Activated CD8-positive, alpha-beta T cell treated with anti-CD3 and anti-CD28 coated beads for 36 hours (primary cell): ENCODE data around the gene FBXO3. TPM values are rescaled to one million over a fixed set of nuclear protein-coding genes. Genes with fewer than 3 reads are reported as not detected.
A peak's percentile ranks its signal among the peaks of the same experiment; 100 is the strongest.

Experiments used
- ATAC-seq: fragments of 200-7000 bp; cut with Tn5 transposase; one replicate; pipeline ENCODE4 v1.10.0; 2021; ENCODE audit warnings: mild to moderate bottlenecking, moderate library complexity
- CTCF ChIA-PET: fragments of 350-600 bp; sonication (Branson Sonifier 250); formaldehyde crosslinking; loops from one replicate; lab custom pipeline; 2021; ENCODE audit warnings: antibody characterized with exemption; lab: Charles Lee
- POLR2A ChIA-PET: fragments of 350-600 bp; sonication (Branson Sonifier 250); formaldehyde crosslinking; loops from one replicate; lab custom pipeline; 2021; ENCODE audit warnings: antibody characterized with exemption; lab: Charles Lee
- DNase-seq: peaks from one replicate; pipeline ENCODE4 v3.0.0-alpha.2; 2020
- H3K27ac Mint-ChIP-seq: one replicate; pipeline ENCODE4 v1.8.0; 2021; ENCODE audit warnings: mild to moderate bottlenecking, mixed read lengths
- H3K27me3 Mint-ChIP-seq: one replicate; pipeline ENCODE4 v1.8.0; 2021; ENCODE audit warnings: mixed read lengths
- H3K36me3 Mint-ChIP-seq: one replicate; pipeline ENCODE4 v1.8.0; 2021; ENCODE audit warnings: low read depth, mixed read lengths
- H3K4me1 Mint-ChIP-seq: one replicate; pipeline ENCODE4 v1.8.0; 2021; ENCODE audit warnings: low read depth, mixed read lengths
- H3K4me3 Mint-ChIP-seq: one replicate; pipeline ENCODE4 v1.8.0; 2021; ENCODE audit warnings: mild to moderate bottlenecking, moderate library complexity, mixed read lengths
- H3K9me3 Mint-ChIP-seq: one replicate; pipeline ENCODE4 v1.8.0; 2021; ENCODE audit warnings: mixed read lengths
- CTCF ChIP-seq: fragments of 200-600 bp; IDR thresholded peaks from one replicate; pipeline ENCODE4 v1.8.0; 2022; ENCODE audit warnings: antibody characterized with exemption, mild to moderate bottlenecking
- intact Hi-C: fragments of 100-400 bp; cut with micrococcal nuclease; formaldehyde crosslinking; loops from one replicate; pipeline ENCODE4 v1.10.0; 2022
- total RNA-seq, 2 experiments: library from RNA; stranded (reverse); gene quantifications; one replicate each; pipeline ENCODE4 v1.2.3, GENCODE V29; 2021

The FBXO3 gene
- total RNA-seq, 2 experiments from 2014 or later = 9.0 to 11.5 TPM

- Mint-ChIP-seq H3K4me3 (peak overlapping the region; percentile 92), H3K27ac (no peak overlapping the region), H3K27me3 (peaks cover 11% of the 10 kb centered on the region), H3K9me3 (no peaks in the 10 kb centered on the region), H3K36me3 (peaks cover 2% of the 10 kb centered on the region), H3K4me1 (peaks cover 37% of the 10 kb centered on the region)
- ATAC-seq (no peak), DNase-seq (no peak)
- no peak for TF ChIP-seq CTCF
- intact Hi-C loops = no loop called here
- ChIA-PET CTCF (interaction anchor here (1.0 to 2.7 kb wide), 2 partner anchors 10 to 30 kb away, joined by 3 to 8 read pairs; no protein-coding TSS in a partner anchor), POLR2A (interaction anchor here (0.7 kb wide), 1 partner anchor 12 kb away, joined by 3 read pairs; no protein-coding TSS in a partner anchor)
Measured at GRCh38 chr11:33772870-33773269, 1.4 kb downstream of the FBXO3 start.

GRCh38 chr11:33772300-33772699 lies 2.0 kb downstream of the FBXO3 start:
- no peak for ATAC-seq
- intact Hi-C loops = no loop called here

GRCh38 chr11:33770236-33770635 lies 4.1 kb downstream of the FBXO3 start:
- Mint-ChIP-seq H3K27ac (no peak overlapping the region), H3K36me3 (peaks cover 7% of the 10 kb centered on the region), H3K4me3 (no peak overlapping the region), H3K4me1 (peaks cover 32% of the 10 kb centered on the region), H3K9me3 (no peaks in the 10 kb centered on the region), H3K27me3 (peaks cover 2% of the 10 kb centered on the region)
- CTCF ChIA-PET = no interaction called here
- POLR2A ChIA-PET = no interaction called here
- DNase-seq (no peak), ATAC-seq (no peak)
- no peak for TF ChIP-seq CTCF
- intact Hi-C loops = no loop called here

More at GRCh38 chr11:33772300-33772699, 2.0 kb downstream of the FBXO3 start:
- H3K27ac Mint-ChIP-seq = no peak overlapping the region
- no peak for DNase-seq
- ChIA-PET POLR2A (interaction anchor here (1.2 kb wide), 1 partner anchor 57 kb away, joined by 4 read pairs; no protein-coding TSS in a partner anchor), CTCF (interaction anchor here (1.3 to 2.7 kb wide), 3 partner anchors 30 to 57 kb away, joined by 3 to 8 read pairs (median 8); no protein-coding TSS in a partner anchor)
- H3K36me3 Mint-ChIP-seq = peaks cover 2% of the 10 kb centered on the region
- no peak for TF ChIP-seq CTCF
- H3K4me3 Mint-ChIP-seq = no peak overlapping the region
- H3K9me3 Mint-ChIP-seq = no peaks in the 10 kb centered on the region
- H3K4me1 Mint-ChIP-seq = peaks cover 37% of the 10 kb centered on the region
- peaks cover 11% of the 10 kb centered on the region for H3K27me3 Mint-ChIP-seq

- ChIA-PET CTCF (no interaction called here), POLR2A (no interaction called here)
- no peak for TF ChIP-seq CTCF
- intact Hi-C loops = no loop called here
- Mint-ChIP-seq H3K27me3 (no peaks in the 10 kb centered on the region), H3K4me1 (peaks cover 25% of the 10 kb centered on the region), H3K27ac (no peak overlapping the region), H3K36me3 (peaks cover 12% of the 10 kb centered on the region), H3K9me3 (no peaks in the 10 kb centered on the region), H3K4me3 (no peak overlapping the region)
- ATAC-seq (no peak), DNase-seq (no peak)
Measured at GRCh38 chr11:33769542-33769941, 4.8 kb downstream of the FBXO3 start.

GRCh38 chr11:33767624-33768023 lies 6.7 kb downstream of the FBXO3 start:
- intact Hi-C loops = no loop called here
- H3K36me3 Mint-ChIP-seq = peaks cover 24% of the 10 kb centered on the region
- peaks cover 20% of the 10 kb centered on the region for H3K4me1 Mint-ChIP-seq
- H3K4me3 Mint-ChIP-seq = no peak overlapping the region
- no peaks in the 10 kb centered on the region for H3K27me3 Mint-ChIP-seq
- H3K27ac Mint-ChIP-seq = no peak overlapping the region
- no peak for ATAC-seq
- no peak for TF ChIP-seq CTCF
- DNase-seq = no peak
- ChIA-PET CTCF (interaction anchor here (0.9 kb wide), 1 partner anchor 220 kb away, joined by 3 read pairs; no protein-coding TSS in a partner anchor), POLR2A (no interaction called here)
- no peaks in the 10 kb centered on the region for H3K9me3 Mint-ChIP-seq
